BJ (cell line): ENCODE results near the gene SFI1. TPM values are rescaled to one million over a fixed set of nuclear protein-coding genes. Genes with fewer than 3 reads are reported as not detected.
"Not testable (repeated sequence)": the region's sequence is repeated elsewhere in the genome, so short reads cannot be mapped to it uniquely, and the experiment has no call there.

Experiments
- CTCF ChIA-PET: fragments of 350-600 bp; formaldehyde crosslinking; extraction: SDS; loops from one replicate; lab custom pipeline; 2021; ENCODE audit warnings: antibody characterized with exemption, inconsistent platforms; lab: Yijun Ruan, JAX
- POLR2A ChIA-PET: fragments of 300-600 bp; sonication (Branson Sonifier 250); formaldehyde crosslinking; extraction: SDS; loops from one replicate; lab custom pipeline; 2021; ENCODE audit warnings: antibody characterized with exemption; lab: Charles Lee
- DNase-seq: peaks from one replicate; pipeline ENCODE4 v3.0.0-alpha.2; 2011; ENCODE audit warnings: low read depth
- H3K27me3 ChIP-seq: 2 replicates; pipeline ENCODE4 v1.6.0; 2011; ENCODE audit warnings: low read length; ENCODE audit not compliant: control insufficient read depth, insufficient read depth
- H3K36me3 ChIP-seq: 2 replicates; pipeline ENCODE4 v1.5.1; 2011; ENCODE audit warnings: low read length; ENCODE audit not compliant: control insufficient read depth, insufficient read depth
- H3K4me3 ChIP-seq: 2 replicates; pipeline ENCODE4 v1.5.1; 2011; ENCODE audit warnings: low read depth, mild to moderate bottlenecking, control low read depth, low read length
- CTCF ChIP-seq: IDR thresholded peaks from 2 replicates; pipeline ENCODE4 v1.5.1; 2011; ENCODE audit warnings: low read depth, mild to moderate bottlenecking, control low read depth, inconsistent platforms, low read length, moderate library complexity; ENCODE audit not compliant: insufficient read depth
- polyA plus RNA-seq: library from polyadenylated mRNA; depleted of rRNA; stranded (reverse); fragments of >200 nt; gene quantifications from 2 replicates; pipeline ENCODE4 v1.2.3, GENCODE V29; 2011

SFI1 gene
- polyA plus RNA-seq, 1 experiment = 7.1 TPM

- TF ChIP-seq CTCF = no peak
- CTCF ChIA-PET = no interaction called here
- H3K27me3 ChIP-seq = no peaks in the 10 kb centered on the region
- H3K4me3 ChIP-seq = no peak overlapping the region
- POLR2A ChIA-PET = no interaction called here
- DNase-seq = no peak
- no peaks in the 10 kb centered on the region for H3K36me3 ChIP-seq
These were observed 12.9 kb downstream of the SFI1 start for GRCh38 chr22:31509061-31509762.

- H3K4me3 ChIP-seq = no peak overlapping the region
- CTCF ChIA-PET = no interaction called here
- TF ChIP-seq CTCF = no peak
- H3K36me3 ChIP-seq = no peaks in the 10 kb centered on the region
- H3K27me3 ChIP-seq = no peaks in the 10 kb centered on the region
- DNase-seq = no peak
- POLR2A ChIA-PET = no interaction called here
These were observed 23.7 kb downstream of the SFI1 start for GRCh38 chr22:31520051-31520450.

GRCh38 chr22:31524132-31524531, 27.8 kb downstream of the SFI1 start:
- POLR2A ChIA-PET, H3K36me3 ChIP-seq, H3K4me3 ChIP-seq, DNase-seq, H3K27me3 ChIP-seq: not testable (repeated sequence)
- CTCF ChIA-PET = interaction anchor here (0.6 kb wide), 1 partner anchor 426 kb away, joined by 3 read pairs; no protein-coding TSS in a partner anchor

- no peak overlapping the region for H3K4me3 ChIP-seq
- ChIA-PET CTCF (interaction anchor here (0.6 to 2.1 kb wide), 2 partner anchors 11 to 249 kb away, joined by 3 to 9 read pairs; no protein-coding TSS in a partner anchor), POLR2A (no interaction called here)
- H3K27me3 ChIP-seq = no peaks in the 10 kb centered on the region
- no peaks in the 10 kb centered on the region for H3K36me3 ChIP-seq
- TF ChIP-seq CTCF = no peak
- DNase-seq = no peak
These were observed 29.9 kb downstream of the SFI1 start for GRCh38 chr22:31526270-31526669.

- Histone ChIP-seq H3K27me3 (no peaks in the 10 kb centered on the region), H3K36me3 (no peaks in the 10 kb centered on the region), H3K4me3 (no peak overlapping the region)
- CTCF ChIA-PET = interaction anchor here (0.5 to 1.8 kb wide), 2 partner anchors 18 to 104 kb away, joined by 4 read pairs; no protein-coding TSS in a partner anchor
- DNase-seq = no peak
- TF ChIP-seq CTCF = no peak
- POLR2A ChIA-PET = interaction anchor here (0.6 kb wide), 1 partner anchor 17 kb away, joined by 5 read pairs; no protein-coding TSS in a partner anchor
These were observed 34.5 kb downstream of the SFI1 start for GRCh38 chr22:31530823-31531195.
